ENCODE results near the gene TIMM50. TPM values are rescaled to one million over a fixed set of nuclear protein-coding genes. Genes with fewer than 3 reads are reported as not detected.

Gene TIMM50
- total RNA-seq, 2 experiments from 2014 or later, result 83.1 to 86.7 TPM

DNA sequence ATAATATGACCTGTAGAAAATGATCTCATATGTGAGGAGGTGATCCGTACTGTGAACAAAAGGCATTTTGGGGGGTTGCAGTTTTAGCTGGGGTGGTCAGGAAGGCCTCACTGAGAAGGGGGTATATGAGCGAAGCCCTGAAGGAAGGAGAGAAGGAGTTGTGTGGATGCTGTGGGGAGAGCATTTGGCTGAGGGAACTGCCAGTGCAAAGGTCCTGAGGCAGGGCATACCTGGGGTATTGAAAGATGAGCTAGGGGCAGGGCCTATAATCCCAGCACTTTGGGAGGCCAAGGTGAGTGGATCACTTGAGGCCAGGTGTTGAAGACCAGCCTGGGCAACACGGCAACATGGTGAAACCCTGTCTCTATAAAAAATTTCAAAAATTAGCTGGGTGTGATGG is 36.8 kb downstream of the TIMM50 start:
- intact Hi-C loops (cut with micrococcal nuclease), result no loop called here
- no peak for DNase-seq
- H3K9me3 Mint-ChIP-seq, result no peaks in the 10 kb centered on the region
- H3K27me3 Mint-ChIP-seq, result peaks cover 35% of the 10 kb centered on the region
- H3K4me1 Mint-ChIP-seq (ENCODE audit: low read depth), result peaks cover 9% of the 10 kb centered on the region
- ChIA-PET CTCF (no interaction called here), POLR2A (no interaction called here)
- no peak overlapping the region for H3K4me3 Mint-ChIP-seq
- H3K36me3 Mint-ChIP-seq, result no peaks in the 10 kb centered on the region
- H3K27ac Mint-ChIP-seq, result no peak overlapping the region

DNA sequence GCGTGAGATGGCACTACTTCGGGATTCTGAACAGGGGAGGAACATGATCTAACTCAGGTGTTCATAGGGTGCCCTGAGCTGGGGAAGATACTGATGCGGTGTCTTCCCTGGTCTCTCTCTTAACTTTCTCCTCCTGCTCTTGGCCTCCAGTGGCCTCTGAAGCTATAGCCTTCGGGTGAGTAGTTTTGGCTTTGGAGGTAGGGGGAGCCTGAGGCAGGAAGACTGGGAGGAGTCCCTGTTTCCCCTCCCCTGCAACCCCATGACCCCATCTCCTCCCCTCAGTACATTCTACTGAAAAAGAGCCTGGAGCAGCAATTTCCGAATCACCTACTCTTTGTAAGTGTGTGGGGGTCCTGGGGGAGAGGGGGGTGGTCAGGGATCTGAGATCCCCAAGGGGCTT is 37.8 kb downstream of the TIMM50 start:
- peaks cover 9% of the 10 kb centered on the region for H3K4me1 Mint-ChIP-seq (ENCODE audit: low read depth)
- intact Hi-C loops (cut with micrococcal nuclease), result no loop called here
- no peak overlapping the region for H3K4me3 Mint-ChIP-seq
- H3K36me3 Mint-ChIP-seq, result no peaks in the 10 kb centered on the region
- peaks cover 33% of the 10 kb centered on the region for H3K27me3 Mint-ChIP-seq
- no peaks in the 10 kb centered on the region for H3K9me3 Mint-ChIP-seq
- no peak overlapping the region for H3K27ac Mint-ChIP-seq
- POLR2A ChIA-PET, result interaction anchor here (0.9 kb wide), 1 partner anchor 11 kb away, joined by 3 read pairs; no protein-coding TSS in a partner anchor
- CTCF ChIA-PET, result interaction anchor here (0.8 kb wide), 1 partner anchor 15 kb away, joined by 4 read pairs; no protein-coding TSS in a partner anchor
- DNase-seq, result no peak

DNA sequence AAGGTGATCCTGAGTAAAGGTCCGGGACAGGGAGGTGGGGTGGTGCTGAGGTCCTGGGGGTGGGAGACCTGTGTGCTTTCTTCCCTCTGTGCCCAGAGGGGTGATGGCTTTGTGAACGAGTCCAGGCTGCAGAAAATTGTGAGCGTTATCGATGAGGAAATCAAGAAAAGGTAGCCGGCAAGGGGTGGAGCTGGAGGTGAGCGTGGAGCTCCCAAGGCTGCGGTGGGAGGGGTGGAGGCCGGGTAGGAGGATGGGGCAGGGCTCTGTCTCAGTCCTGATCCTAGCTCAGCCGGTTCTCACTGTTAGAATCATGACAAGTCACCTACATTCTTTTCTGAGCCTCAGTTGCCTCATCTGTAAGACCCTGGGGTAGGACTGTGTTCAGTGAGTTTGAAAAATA is 38.3 kb downstream of the TIMM50 start:
- Mint-ChIP-seq H3K27me3 (peaks cover 29% of the 10 kb centered on the region), H3K4me3 (no peak overlapping the region), H3K27ac (no peak overlapping the region), H3K9me3 (no peaks in the 10 kb centered on the region), H3K36me3 (no peaks in the 10 kb centered on the region), H3K4me1 (ENCODE audit: low read depth) (peaks cover 9% of the 10 kb centered on the region)
- CTCF ChIA-PET, result interaction anchor here (0.8 to 1.2 kb wide), 2 partner anchors 13 to 16 kb away, joined by 3 to 4 read pairs; no protein-coding TSS in a partner anchor
- intact Hi-C loops (cut with micrococcal nuclease), result no loop called here
- POLR2A ChIA-PET, result interaction anchor here (0.9 kb wide), 1 partner anchor 12 kb away, joined by 3 read pairs; no protein-coding TSS in a partner anchor
- no peak for DNase-seq

DNA sequence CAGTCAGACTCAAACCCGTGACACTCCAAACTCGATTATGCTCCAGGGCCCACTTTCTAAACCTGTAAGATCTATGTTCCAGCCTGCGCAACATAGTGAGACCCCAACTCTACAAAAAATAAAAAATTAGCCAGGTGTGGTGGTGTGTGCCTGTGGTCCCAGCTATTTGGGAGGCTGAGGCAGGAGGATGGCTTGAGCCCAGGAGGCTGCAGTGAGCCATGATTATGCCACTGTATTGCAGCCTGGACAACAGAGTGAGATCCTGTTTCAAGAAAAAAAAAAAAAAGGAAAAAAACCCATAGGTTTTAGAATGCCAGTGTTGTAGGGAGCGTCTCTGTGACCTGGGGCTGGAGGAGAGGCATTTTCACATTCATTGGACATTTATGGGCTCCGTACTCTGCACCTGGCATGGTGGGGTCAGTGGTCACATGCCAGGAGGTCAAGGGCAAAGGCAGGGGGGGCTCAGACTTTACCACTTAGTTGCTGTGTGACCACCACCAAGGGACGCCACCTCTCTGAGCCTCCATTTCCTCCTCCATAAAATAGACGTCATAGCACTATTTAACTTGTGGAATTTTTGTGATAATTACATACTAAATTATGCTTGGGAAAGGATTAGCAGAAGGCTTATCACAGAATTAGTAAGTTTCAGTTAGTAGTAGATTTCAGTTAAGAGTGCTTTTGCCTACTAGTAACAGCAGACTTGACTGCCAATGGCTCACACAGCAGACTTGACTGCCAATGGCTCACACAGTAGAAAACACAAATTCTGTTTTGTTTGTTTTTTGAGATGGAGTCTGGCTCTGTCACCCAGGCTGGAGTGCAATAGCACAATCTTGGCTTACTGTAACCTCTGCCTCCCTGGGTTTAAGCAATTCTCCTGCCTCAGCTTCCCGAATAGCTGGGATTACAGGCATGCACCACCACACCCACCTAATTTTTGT is 40.2 kb downstream of the TIMM50 start:
- no peaks in the 10 kb centered on the region for H3K36me3 Mint-ChIP-seq
- H3K27me3 Mint-ChIP-seq, result peaks cover 13% of the 10 kb centered on the region
- DNase-seq, result no peak
- H3K27ac Mint-ChIP-seq, result no peak overlapping the region
- no peaks in the 10 kb centered on the region for H3K9me3 Mint-ChIP-seq
- H3K4me1 Mint-ChIP-seq (ENCODE audit: low read depth), result peaks cover 3% of the 10 kb centered on the region
- intact Hi-C loops (cut with micrococcal nuclease), result no loop called here
- H3K4me3 Mint-ChIP-seq, result no peak overlapping the region
- POLR2A ChIA-PET, result no interaction called here
- CTCF ChIA-PET, result interaction anchor here (1.5 kb wide), 1 partner anchor 10 kb away, joined by 4 read pairs; no protein-coding TSS in a partner anchor

DNA sequence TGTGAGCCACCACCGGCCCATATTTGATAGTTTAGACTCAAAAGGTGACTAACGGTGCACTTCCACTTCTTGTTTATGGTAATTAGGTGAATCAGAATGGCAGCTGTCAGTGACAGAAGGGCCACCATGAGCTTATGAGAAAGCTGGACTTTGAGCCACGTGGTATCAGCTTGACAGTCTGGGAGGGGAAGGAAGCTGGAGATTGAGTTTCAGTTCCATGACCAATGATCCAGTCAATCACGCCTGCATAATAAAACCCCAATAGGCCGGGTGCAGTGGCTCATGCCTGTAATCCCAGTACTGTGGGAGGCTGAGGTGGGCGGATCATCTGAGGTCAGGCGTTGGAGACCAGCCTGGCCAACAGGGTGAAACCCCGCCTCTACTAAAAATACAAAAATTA is 43.9 kb downstream of the TIMM50 start:
- Mint-ChIP-seq H3K4me3 (no peak overlapping the region), H3K9me3 (no peaks in the 10 kb centered on the region), H3K27ac (no peak overlapping the region), H3K36me3 (no peaks in the 10 kb centered on the region), H3K27me3 (no peaks in the 10 kb centered on the region), H3K4me1 (ENCODE audit: low read depth) (peaks cover 4% of the 10 kb centered on the region)
- intact Hi-C loops (cut with micrococcal nuclease), result no loop called here
- CTCF ChIA-PET, result interaction anchor here (0.7 to 1.7 kb wide), 6 partner anchors 9 to 127 kb away, joined by 3 to 6 read pairs (median 4); partner anchors contain the start of gene DLL3
- no peak for DNase-seq
- POLR2A ChIA-PET, result no interaction called here

DNA sequence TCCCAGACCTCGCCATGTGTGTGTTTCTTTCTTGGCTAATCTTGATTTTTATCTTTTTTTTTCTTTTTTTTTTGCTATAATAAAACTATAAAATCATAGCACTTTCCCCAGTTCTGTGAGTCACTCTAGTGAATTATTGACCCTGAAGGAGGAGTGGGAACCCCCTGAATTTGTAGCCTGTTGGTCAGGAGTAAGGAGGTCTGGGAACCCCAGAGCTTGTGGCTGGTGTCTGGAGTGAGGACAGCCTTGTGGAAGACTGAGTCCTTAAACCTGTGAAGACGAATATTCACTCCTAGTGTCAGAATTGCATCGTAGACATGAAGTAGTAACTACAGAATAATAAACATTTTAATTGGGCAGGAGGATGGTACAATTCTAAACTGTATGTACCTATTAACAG is 44.6 kb downstream of the TIMM50 start:
- Mint-ChIP-seq H3K9me3 (no peaks in the 10 kb centered on the region), H3K4me3 (no peak overlapping the region), H3K27me3 (no peaks in the 10 kb centered on the region), H3K36me3 (no peaks in the 10 kb centered on the region), H3K4me1 (ENCODE audit: low read depth) (peaks cover 4% of the 10 kb centered on the region), H3K27ac (no peak overlapping the region)
- ChIA-PET POLR2A (no interaction called here), CTCF (interaction anchor here (0.8 to 1.7 kb wide), 6 partner anchors 9 to 128 kb away, joined by 3 to 5 read pairs (median 4); partner anchors contain the start of gene DLL3)
- DNase-seq, result no peak
- intact Hi-C loops (cut with micrococcal nuclease), result no loop called here

DNA sequence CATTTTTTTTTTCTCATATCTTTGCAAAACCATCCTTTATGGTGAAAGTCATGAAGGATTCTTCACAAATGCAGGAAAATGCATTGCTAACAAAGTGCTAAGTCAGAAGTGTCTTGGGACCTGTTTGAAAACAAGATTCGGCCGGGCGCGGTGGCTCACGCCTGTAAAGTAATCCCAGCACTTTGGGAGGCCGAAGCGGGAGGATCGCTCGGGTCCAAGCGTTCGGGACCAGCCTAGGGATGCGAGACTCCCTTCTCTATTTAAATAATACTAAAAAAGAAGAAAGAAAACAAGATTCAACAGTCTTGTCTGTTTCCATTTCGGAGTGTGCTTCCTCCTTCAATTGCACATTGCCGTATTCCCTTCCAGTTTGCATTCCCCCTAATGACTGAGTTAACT is 51.2 kb downstream of the TIMM50 start:
- ChIA-PET POLR2A (interaction anchor here (0.5 to 1.5 kb wide), 5 partner anchors 91 to 214 kb away, joined by 3 to 16 read pairs (median 3); partner anchors contain the start of gene RPS16), CTCF (interaction anchor here (0.7 to 6.2 kb wide), 13 partner anchors 9 to 421 kb away, joined by 3 to 59 read pairs (median 7); partner anchors contain the start of genes DLL3, RPS16 and SELENOV)
- H3K27me3 Mint-ChIP-seq, result no peaks in the 10 kb centered on the region
- no peaks in the 10 kb centered on the region for H3K36me3 Mint-ChIP-seq
- peaks cover 18% of the 10 kb centered on the region for H3K4me1 Mint-ChIP-seq (ENCODE audit: low read depth)
- H3K4me3 Mint-ChIP-seq, result peak overlapping the region; percentile 91
- peak overlapping the region; percentile 60 for H3K27ac Mint-ChIP-seq
- intact Hi-C loops (cut with micrococcal nuclease), result loop anchor here (1.0 to 5.0 kb wide), 6 partner anchors 8 to 190 kb away; partner anchors contain the start of genes DLL3, EID2, SAMD4B and TIMM50
- no peaks in the 10 kb centered on the region for H3K9me3 Mint-ChIP-seq
- no peak for DNase-seq

DNA sequence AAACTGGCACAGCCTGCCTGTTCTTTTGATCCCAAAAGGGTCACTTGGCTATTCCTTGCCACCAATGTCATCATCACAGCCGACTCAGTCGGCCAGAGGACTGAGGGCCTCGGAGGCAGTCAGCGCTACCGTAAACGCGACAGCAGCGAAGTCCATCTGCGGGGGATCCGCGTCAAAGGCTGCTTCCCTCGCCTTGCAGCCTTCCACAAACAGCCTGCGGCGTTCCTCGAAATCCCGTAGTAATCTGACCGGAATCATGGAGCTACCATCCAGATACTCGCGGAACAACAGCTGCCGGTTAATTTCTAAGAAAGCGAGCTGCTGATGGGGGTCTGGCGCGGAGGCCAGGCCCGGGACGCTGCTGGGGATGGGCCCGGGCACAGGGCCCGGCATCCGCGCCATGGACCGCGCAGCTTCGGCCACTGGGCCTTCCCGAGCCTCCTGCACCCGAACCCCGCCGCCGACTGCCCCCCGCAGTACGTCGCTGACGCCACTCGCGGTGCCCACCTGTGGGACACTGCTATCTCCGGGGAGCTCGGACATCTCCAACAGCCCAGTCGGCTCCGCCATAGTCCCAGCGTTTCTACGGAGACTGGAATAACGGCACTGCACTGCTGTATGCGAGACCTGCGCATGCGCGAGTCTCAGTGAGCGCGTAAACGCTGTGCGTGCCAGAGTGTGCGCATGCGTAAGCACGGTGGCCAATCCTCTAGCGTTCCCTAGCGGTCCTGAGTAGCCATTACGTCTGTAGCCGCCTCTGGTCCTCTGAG is 51.8 kb downstream of the TIMM50 start, which contains the start of gene EID2B:
EID2B (minus strand) TSS at position 620 of the 770 bp plus-strand sequence; CDS start at position 570, 50 bp downstream.
- DNase-seq, result peak; percentile 96
- H3K4me1 Mint-ChIP-seq (ENCODE audit: low read depth), result peaks cover 20% of the 10 kb centered on the region
- ChIA-PET POLR2A (interaction anchor here (0.5 to 1.5 kb wide), 8 partner anchors 10 to 410 kb away, joined by 3 to 16 read pairs (median 3); partner anchors contain the start of gene RPS16), CTCF (interaction anchor here (0.7 to 6.2 kb wide), 25 partner anchors 8 to 421 kb away, joined by 3 to 59 read pairs (median 5); partner anchors contain the start of genes DLL3, RPS16 and SELENOV)
- no peaks in the 10 kb centered on the region for H3K36me3 Mint-ChIP-seq
- H3K9me3 Mint-ChIP-seq, result no peaks in the 10 kb centered on the region
- no peaks in the 10 kb centered on the region for H3K27me3 Mint-ChIP-seq
- intact Hi-C loops (cut with micrococcal nuclease), result loop anchor here (1.0 to 5.0 kb wide), 6 partner anchors 8 to 190 kb away; partner anchors contain the start of genes DLL3, EID2, SAMD4B and TIMM50
- peak within 1 kb of the TSS; percentile 65 for H3K27ac Mint-ChIP-seq
- peak within 1 kb of the TSS; percentile 91 for H3K4me3 Mint-ChIP-seq

DNA sequence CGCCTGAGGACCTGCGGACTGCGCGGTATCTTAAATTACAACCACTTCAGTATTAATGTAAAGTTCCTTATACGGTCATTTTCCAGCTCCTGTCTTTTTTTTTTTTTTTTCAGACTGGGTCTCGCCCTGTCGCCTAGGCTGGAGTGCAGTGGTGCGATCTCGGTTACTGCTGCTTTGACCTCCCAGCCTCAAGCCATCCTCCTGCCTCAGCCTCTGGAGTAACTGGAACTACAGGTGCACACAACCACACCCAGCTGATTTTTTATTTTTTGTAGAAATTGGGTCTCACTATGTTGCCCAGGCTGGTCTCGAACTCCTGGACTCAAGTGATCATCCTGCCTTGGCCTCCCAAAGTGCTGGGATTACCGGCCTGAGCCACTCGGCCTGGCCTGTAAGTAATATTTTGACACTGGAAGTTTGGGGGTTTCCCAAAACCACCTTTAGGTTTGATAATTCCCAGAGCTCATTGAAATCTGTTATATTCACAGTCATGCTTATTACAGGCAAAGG is 52.4 kb downstream of the TIMM50 start:
- Mint-ChIP-seq H3K9me3 (no peaks in the 10 kb centered on the region), H3K36me3 (no peaks in the 10 kb centered on the region), H3K4me3 (peak overlapping the region; percentile 52), H3K27me3 (no peaks in the 10 kb centered on the region), H3K27ac (no peak overlapping the region), H3K4me1 (ENCODE audit: low read depth) (peaks cover 26% of the 10 kb centered on the region)
- POLR2A ChIA-PET, result interaction anchor here (0.6 to 1.5 kb wide), 5 partner anchors 9 to 411 kb away, joined by 3 to 16 read pairs (median 3); partner anchors contain the start of gene RPS16
- DNase-seq, result no peak
- CTCF ChIA-PET, result interaction anchor here (0.7 to 6.2 kb wide), 24 partner anchors 7 to 422 kb away, joined by 3 to 59 read pairs (median 5); partner anchors contain the start of genes DLL3, RPS16, SELENOV and SUPT5H
- intact Hi-C loops (cut with micrococcal nuclease), result loop anchor here (2.0 to 5.0 kb wide), 4 partner anchors 34 to 191 kb away; partner anchors contain the start of genes DLL3, SAMD4B and TIMM50

DNA sequence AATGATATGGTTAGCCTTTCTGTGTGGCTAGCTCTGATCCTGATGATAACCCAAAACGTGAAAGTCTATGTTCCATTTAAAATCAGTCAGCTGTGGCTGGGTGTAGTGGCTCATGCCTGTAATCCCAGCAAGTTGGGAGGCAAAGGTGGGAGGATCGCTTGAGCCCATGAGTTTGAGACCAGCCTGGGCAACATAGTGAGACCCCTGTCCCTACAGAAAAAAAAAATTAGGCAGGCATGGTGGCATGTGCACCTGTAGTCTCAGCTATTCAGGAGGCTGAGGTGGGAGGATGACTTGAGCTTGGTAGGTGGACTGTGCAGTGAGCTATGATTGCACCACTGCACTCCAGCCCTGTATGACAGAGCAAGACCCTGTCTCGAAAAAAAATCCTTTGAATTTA is 53.2 kb downstream of the TIMM50 start:
- intact Hi-C loops (cut with micrococcal nuclease), result loop anchor here (2.0 to 5.0 kb wide), 4 partner anchors 35 to 191 kb away; partner anchors contain the start of genes DLL3, SAMD4B and TIMM50
- Mint-ChIP-seq H3K36me3 (peaks cover 3% of the 10 kb centered on the region), H3K4me3 (no peak overlapping the region), H3K27me3 (no peaks in the 10 kb centered on the region), H3K9me3 (no peaks in the 10 kb centered on the region), H3K27ac (no peak overlapping the region), H3K4me1 (ENCODE audit: low read depth) (peaks cover 28% of the 10 kb centered on the region)
- ChIA-PET POLR2A (interaction anchor here (1.0 to 1.5 kb wide), 4 partner anchors 50 to 98 kb away, joined by 3 to 6 read pairs (median 3); partner anchors contain the start of gene RPS16), CTCF (interaction anchor here (0.7 to 6.2 kb wide), 17 partner anchors 8 to 139 kb away, joined by 3 to 59 read pairs (median 5); partner anchors contain the start of genes DLL3, RPS16 and SUPT5H)
- DNase-seq, result no peak

DNA sequence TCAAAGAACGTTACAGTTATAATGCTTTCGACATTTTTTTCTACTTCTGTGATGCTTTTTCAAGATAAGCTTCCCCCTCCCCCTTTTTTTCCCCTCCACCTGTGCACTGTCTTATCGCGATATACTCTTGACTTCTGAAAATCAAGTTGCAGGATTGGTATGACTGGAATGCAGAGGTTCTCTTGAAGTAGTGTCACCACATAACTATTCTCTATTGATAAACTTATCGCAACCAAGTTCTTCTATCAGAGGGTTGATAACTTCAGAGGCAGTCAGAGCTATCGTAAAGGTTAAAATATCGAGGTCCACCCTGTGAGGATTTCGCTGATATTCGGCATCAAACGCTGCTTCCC is 58.5 kb downstream of the TIMM50 start:
- intact Hi-C loops (cut with micrococcal nuclease), result no loop called here
- POLR2A ChIA-PET, result interaction anchor here (0.7 to 1.4 kb wide), 6 partner anchors 31 to 148 kb away, joined by 3 to 15 read pairs (median 4); partner anchors contain the start of genes DLL3, MED29, PAF1 and RPS16

More for the DNA sequence above, 58.5 kb downstream of the TIMM50 start:
- H3K4me1 Mint-ChIP-seq (ENCODE audit: low read depth), result peaks cover 45% of the 10 kb centered on the region
- H3K36me3 Mint-ChIP-seq, result peaks cover 10% of the 10 kb centered on the region
- no peaks in the 10 kb centered on the region for H3K9me3 Mint-ChIP-seq
- no peak for DNase-seq
- peak overlapping the region; percentile 87 for H3K27ac Mint-ChIP-seq
- CTCF ChIA-PET, result interaction anchor here (0.8 to 1.2 kb wide), 3 partner anchors 41 to 137 kb away, joined by 3 to 4 read pairs (median 3); no protein-coding TSS in a partner anchor
- H3K27me3 Mint-ChIP-seq, result peaks cover 2% of the 10 kb centered on the region
- peak overlapping the region; percentile 93 for H3K4me3 Mint-ChIP-seq

Measured in activated CD4-positive, alpha-beta memory T cell treated with anti-CD3 and anti-CD28 coated beads for 36 hours (primary cell).